CD14-positive monocyte (primary cell): ENCODE data around the gene SUV39H2. TPM values are rescaled to one million over a fixed set of nuclear protein-coding genes. Genes with fewer than 3 reads are reported as not detected.
"Not testable (repeated sequence)": the region's sequence is repeated elsewhere in the genome, so short reads cannot be mapped to it uniquely, and the experiment has no call there.

ENCODE experiments used
- DNase-seq, 3 donors: peaks; one replicate each; pipeline ENCODE4 v3.0.0-alpha.2; 2011 to 2022
- H2AFZ ChIP-seq: 2 replicates; pipeline ENCODE4 v1.6.0; 2012; ENCODE audit warnings: mild to moderate bottlenecking, low read depth, low read length, inconsistent platforms; ENCODE audit not compliant: insufficient read depth, poor library complexity, severe bottlenecking
- H3K27ac ChIP-seq, 2 donors: 1 replicate in 1 of 2; 2 replicates in 1 of 2; pipeline ENCODE4 v1.5.1; 2012 to 2013; ENCODE audit warnings: low read length in 2 of 2, control low read depth in 1 of 2, inconsistent platforms in 1 of 2, low read depth in 1 of 2, mild to moderate bottlenecking in 1 of 2
- H3K27me3 ChIP-seq, 2 donors: one replicate each; pipeline versions ENCODE4 v1.6.0 to v1.6.1; 2011 to 2013; ENCODE audit warnings: low read length in 2 of 2; ENCODE audit not compliant: control insufficient read depth in 2 of 2, insufficient read depth in 2 of 2
- H3K36me3 ChIP-seq, 2 donors: replicated peaks in 1 of 2; 1 replicate in 1 of 2; 2 replicates in 1 of 2; pipeline versions ENCODE4 v1.5.1 to v1.6.1; 2012 to 2013; ENCODE audit warnings: low read length in 2 of 2, control low read depth in 1 of 2, inconsistent platforms in 1 of 2, mild to moderate bottlenecking in 1 of 2; ENCODE audit not compliant: insufficient read depth in 2 of 2, control insufficient read depth in 1 of 2
- H3K4me1 ChIP-seq, 2 donors: 1 replicate in 1 of 2; 2 replicates in 1 of 2; pipeline versions ENCODE4 v1.5.1 to v1.6.1; 2012 to 2013; ENCODE audit warnings: low read length in 2 of 2, control low read depth in 1 of 2, inconsistent platforms in 1 of 2, mild to moderate bottlenecking in 1 of 2, moderate library complexity in 1 of 2; ENCODE audit not compliant: insufficient read depth in 2 of 2, control insufficient read depth in 1 of 2
- H3K4me2 ChIP-seq: replicated peaks from 2 replicates; pipeline ENCODE3; 2012; ENCODE audit warnings: low read length, moderate library complexity, mild to moderate bottlenecking; ENCODE audit not compliant: poor library complexity, severe bottlenecking; ENCODE audit errors: extremely low read depth
- H3K4me3 ChIP-seq, 3 experiments: fragments of 200-600 bp in 1 of 3; sonication (generic) in 1 of 3; replicated peaks in 1 of 3; 1 replicate in 2 of 3; 2 replicates in 1 of 3; pipeline ENCODE4 v1.5.1; 2011 to 2013; ENCODE audit warnings: low read length in 3 of 3, mild to moderate bottlenecking in 3 of 3, control low read depth in 2 of 3, low read depth in 2 of 3, inconsistent platforms in 1 of 3, moderate library complexity in 1 of 3
- H3K79me2 ChIP-seq: 2 replicates; pipeline ENCODE4 v1.6.0; 2012; ENCODE audit warnings: mild to moderate bottlenecking, control low read depth, inconsistent platforms, low read length, moderate library complexity; ENCODE audit not compliant: insufficient read depth
- H3K9ac ChIP-seq: 2 replicates; pipeline ENCODE4 v1.6.0; 2017; ENCODE audit warnings: low read length, mild to moderate bottlenecking; ENCODE audit not compliant: insufficient read depth, poor library complexity, severe bottlenecking
- H3K9me3 ChIP-seq, 2 donors: replicated peaks in 1 of 2; 1 replicate in 1 of 2; 2 replicates in 1 of 2; pipeline versions ENCODE4 v1.5.1 to v1.6.1; 2012 to 2013; ENCODE audit warnings: low read length in 2 of 2, control low read depth in 1 of 2; ENCODE audit not compliant: control insufficient read depth in 1 of 2, insufficient read depth in 1 of 2
- H4K20me1 ChIP-seq: 2 replicates; pipeline ENCODE4 v1.6.0; 2012; ENCODE audit warnings: mild to moderate bottlenecking, low read length, control low read depth, moderate library complexity; ENCODE audit not compliant: insufficient read depth
- H3K27ac Mint-ChIP-seq, 7 donors: one replicate each; pipeline ENCODE4 v1.8.0; 2020; ENCODE audit warnings: mild to moderate bottlenecking in 7 of 7, mixed read lengths in 7 of 7, moderate library complexity in 6 of 7, inconsistent platforms in 2 of 7
- H3K27me3 Mint-ChIP-seq, 3 donors: one replicate each; pipeline ENCODE4 v1.8.0; 2021 to 2022; ENCODE audit warnings: low read depth in 3 of 3, mild to moderate bottlenecking in 3 of 3, mixed read lengths in 3 of 3, moderate library complexity in 3 of 3, inconsistent platforms in 1 of 3
- H3K36me3 Mint-ChIP-seq, 2 donors: one replicate each; pipeline ENCODE4 v1.8.0; 2020; ENCODE audit warnings: mixed read lengths in 2 of 2, inconsistent platforms in 1 of 2, mild to moderate bottlenecking in 1 of 2
- H3K4me1 Mint-ChIP-seq: one replicate; pipeline ENCODE4 v1.8.0; 2020; ENCODE audit warnings: mild to moderate bottlenecking, mixed read lengths
- H3K4me3 Mint-ChIP-seq, 2 donors: one replicate each; pipeline ENCODE4 v1.8.0; 2020; ENCODE audit warnings: mild to moderate bottlenecking in 2 of 2, mixed read lengths in 2 of 2, moderate library complexity in 1 of 2
- H3K9me3 Mint-ChIP-seq, 7 donors: one replicate each; pipeline ENCODE4 v1.8.0; 2020 to 2022; ENCODE audit warnings: mixed read lengths in 7 of 7, mild to moderate bottlenecking in 6 of 7, moderate library complexity in 6 of 7, inconsistent platforms in 2 of 7
- WGBS: methylation state at CpG from one replicate; pipeline ENCODE4 v1.1.5; 2013; ENCODE audit warnings: missing lambda C conversion rate; ENCODE audit not compliant: insufficient coverage; 5-methylcytosine and 5-hydroxymethylcytosine counted together
- intact Hi-C, 2 donors: fragments of 100-400 bp; cut with micrococcal nuclease; formaldehyde crosslinking; loops; one replicate each; pipeline versions ENCODE4 v1.15.0 to v1.15.1; 2023
- polyA plus RNA-seq, 3 donors: library from polyadenylated mRNA; depleted of rRNA in 1 of 3; unstranded in 2 of 3; stranded (reverse) in 1 of 3; fragments of 300-500 nt in 2 of 3; fragments of >200 nt in 1 of 3; fragmentation: Illumina TruSeq in 2 of 3; gene quantifications; 1 replicate in 2 of 3; 2 replicates in 1 of 3; pipeline ENCODE4 v1.2.3, GENCODE V29; 2012 to 2021
- TF ChIP-seq, protein P1 (sequence below): fragments of 200-600 bp; IDR thresholded peaks from one replicate; pipeline ENCODE4 v1.8.0; 2022; ENCODE audit warnings: antibody characterized with exemption, mild to moderate bottlenecking

The SUV39H2 gene
- polyA plus RNA-seq, 3 donors = 0.85 to 1.2 (median 0.86) TPM

DNA sequence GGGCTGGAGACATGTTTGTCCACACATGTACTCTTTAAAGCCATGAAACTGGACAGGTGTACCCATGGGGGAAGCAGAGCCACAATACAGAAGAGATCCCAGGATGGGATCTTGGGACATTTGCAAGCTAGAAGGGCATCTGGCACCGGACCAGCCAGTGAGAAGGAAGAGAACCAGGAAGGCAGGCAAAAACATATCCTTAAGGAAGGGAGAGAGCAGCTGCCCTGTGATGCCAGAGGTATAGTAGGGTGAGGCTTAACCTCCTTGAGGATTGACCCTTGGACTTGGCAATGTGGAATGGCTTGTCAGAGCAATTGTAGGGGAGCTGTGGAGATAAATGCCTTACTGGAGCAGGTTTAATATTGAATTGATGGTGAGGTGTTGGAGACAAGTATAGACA is 17.9 kb upstream of the SUV39H2 start:
- H3K4me2 ChIP-seq = no peak overlapping the region
- TF ChIP-seq, protein P1, sequence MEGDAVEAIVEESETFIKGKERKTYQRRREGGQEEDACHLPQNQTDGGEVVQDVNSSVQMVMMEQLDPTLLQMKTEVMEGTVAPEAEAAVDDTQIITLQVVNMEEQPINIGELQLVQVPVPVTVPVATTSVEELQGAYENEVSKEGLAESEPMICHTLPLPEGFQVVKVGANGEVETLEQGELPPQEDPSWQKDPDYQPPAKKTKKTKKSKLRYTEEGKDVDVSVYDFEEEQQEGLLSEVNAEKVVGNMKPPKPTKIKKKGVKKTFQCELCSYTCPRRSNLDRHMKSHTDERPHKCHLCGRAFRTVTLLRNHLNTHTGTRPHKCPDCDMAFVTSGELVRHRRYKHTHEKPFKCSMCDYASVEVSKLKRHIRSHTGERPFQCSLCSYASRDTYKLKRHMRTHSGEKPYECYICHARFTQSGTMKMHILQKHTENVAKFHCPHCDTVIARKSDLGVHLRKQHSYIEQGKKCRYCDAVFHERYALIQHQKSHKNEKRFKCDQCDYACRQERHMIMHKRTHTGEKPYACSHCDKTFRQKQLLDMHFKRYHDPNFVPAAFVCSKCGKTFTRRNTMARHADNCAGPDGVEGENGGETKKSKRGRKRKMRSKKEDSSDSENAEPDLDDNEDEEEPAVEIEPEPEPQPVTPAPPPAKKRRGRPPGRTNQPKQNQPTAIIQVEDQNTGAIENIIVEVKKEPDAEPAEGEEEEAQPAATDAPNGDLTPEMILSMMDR = no peak
- 100% methylated on average over 1 of the region's 1 CpG for WGBS
- DNase-seq = no peak
- H3K27me3 Mint-ChIP-seq = peaks cover 0 to 3% (median 0%) of the 10 kb centered on the region in 3 donors
- intact Hi-C loops = no loop called here
- H3K27ac Mint-ChIP-seq = peak overlapping the region in 4 of 7 donors; percentile 10 to 84 (median 41)
- H2AFZ ChIP-seq = no peak overlapping the region
- no peaks in the 10 kb centered on the region for H3K79me2 ChIP-seq
- peaks cover 23% of the 10 kb centered on the region for H3K4me1 Mint-ChIP-seq
- no peak overlapping the region for H3K9ac ChIP-seq
- H3K4me3 ChIP-seq = no peak overlapping the region
- H3K27ac ChIP-seq = peak overlapping the region in 1 of 2 donors; percentile 64
- H3K4me1 ChIP-seq = peaks cover 7 to 24% of the 10 kb centered on the region in 2 donors
- H3K9me3 Mint-ChIP-seq = no peaks in the 10 kb centered on the region
- peaks cover 21 to 35% of the 10 kb centered on the region in 2 donors for H3K36me3 ChIP-seq
- H4K20me1 ChIP-seq = no peaks in the 10 kb centered on the region
- peaks cover 37 to 50% of the 10 kb centered on the region in 2 donors for H3K36me3 Mint-ChIP-seq
- H3K27me3 ChIP-seq = no peaks in the 10 kb centered on the region
- no peak overlapping the region for H3K4me3 Mint-ChIP-seq
- no peaks in the 10 kb centered on the region for H3K9me3 ChIP-seq

DNA sequence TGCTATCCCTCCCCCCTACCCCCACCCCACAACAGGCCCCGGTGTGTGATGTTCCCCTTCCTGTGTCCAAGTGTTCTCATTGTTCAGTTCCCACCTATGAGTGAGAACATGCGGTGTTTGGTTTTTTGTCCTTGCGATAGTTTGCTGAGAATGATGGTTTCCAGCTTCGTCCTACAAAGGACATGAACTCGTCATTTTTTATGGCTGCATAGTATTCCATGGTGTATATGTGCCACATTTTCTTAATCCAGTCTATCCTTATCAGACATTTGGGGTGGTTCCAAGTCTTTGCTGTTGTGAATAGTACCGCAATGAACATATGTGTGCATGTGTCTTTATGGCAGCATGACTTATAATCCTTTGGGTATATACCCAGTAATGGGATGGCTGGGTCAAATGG is 14.2 kb upstream of the SUV39H2 start:
- H3K4me1 Mint-ChIP-seq = peaks cover 11% of the 10 kb centered on the region
- DNase-seq, H3K9ac ChIP-seq, H3K9me3 ChIP-seq, intact Hi-C loops, H3K4me3 Mint-ChIP-seq, H3K27me3 Mint-ChIP-seq, H3K4me3 ChIP-seq, H3K9me3 Mint-ChIP-seq, H3K4me2 ChIP-seq, H2AFZ ChIP-seq, H3K79me2 ChIP-seq, H4K20me1 ChIP-seq, H3K27ac Mint-ChIP-seq, H3K27ac ChIP-seq, H3K27me3 ChIP-seq: not testable (repeated sequence)
- WGBS = no CpG with 5 or more reads among the region's 6 CpGs
- H3K36me3 Mint-ChIP-seq = peaks cover 36 to 53% of the 10 kb centered on the region in 2 donors
- H3K36me3 ChIP-seq = peaks cover 27 to 50% of the 10 kb centered on the region in 2 donors
- H3K4me1 ChIP-seq = peaks cover 5 to 11% of the 10 kb centered on the region in 2 donors

DNA sequence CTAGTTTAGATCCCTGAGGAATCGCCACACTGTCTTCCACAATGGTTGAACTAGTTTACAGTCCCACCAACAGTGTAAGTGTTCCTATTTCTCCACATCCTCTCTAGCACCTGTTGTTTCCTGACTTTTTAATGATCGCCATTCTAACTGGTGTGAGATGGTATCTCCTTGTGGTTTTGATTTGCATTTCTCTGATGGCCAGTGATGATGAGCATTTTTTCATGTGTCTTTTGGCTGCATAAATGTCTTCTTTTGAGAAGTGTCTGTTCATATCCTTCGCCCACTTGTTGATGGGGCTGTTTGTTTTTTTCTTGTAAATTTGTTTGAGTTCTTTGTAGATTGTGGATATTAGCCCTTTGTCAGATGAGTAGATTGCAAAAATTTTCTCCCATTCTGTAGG is 13.8 kb upstream of the SUV39H2 start:
- peaks cover 31 to 54% of the 10 kb centered on the region in 2 donors for H3K36me3 ChIP-seq
- H3K4me3 Mint-ChIP-seq, H2AFZ ChIP-seq, intact Hi-C loops, H3K4me2 ChIP-seq, DNase-seq, H3K27ac Mint-ChIP-seq, H3K27ac ChIP-seq, H3K9me3 Mint-ChIP-seq, H3K4me1 Mint-ChIP-seq, H3K4me3 ChIP-seq, H3K27me3 ChIP-seq, H3K9me3 ChIP-seq, H3K9ac ChIP-seq, H3K27me3 Mint-ChIP-seq, H3K79me2 ChIP-seq, H3K4me1 ChIP-seq, H4K20me1 ChIP-seq: not testable (repeated sequence)
- peaks cover 40 to 57% of the 10 kb centered on the region in 2 donors for H3K36me3 Mint-ChIP-seq
- no CpG with 5 or more reads among the region's 3 CpGs for WGBS
